ENCODE results near the gene AATF. TPM values are rescaled to one million over a fixed set of nuclear protein-coding genes. Genes with fewer than 3 reads are reported as not detected.

AATF gene
- total RNA-seq, 1 experiment from 2014 or later = 61.0 TPM

- TF ChIP-seq, protein P1, sequence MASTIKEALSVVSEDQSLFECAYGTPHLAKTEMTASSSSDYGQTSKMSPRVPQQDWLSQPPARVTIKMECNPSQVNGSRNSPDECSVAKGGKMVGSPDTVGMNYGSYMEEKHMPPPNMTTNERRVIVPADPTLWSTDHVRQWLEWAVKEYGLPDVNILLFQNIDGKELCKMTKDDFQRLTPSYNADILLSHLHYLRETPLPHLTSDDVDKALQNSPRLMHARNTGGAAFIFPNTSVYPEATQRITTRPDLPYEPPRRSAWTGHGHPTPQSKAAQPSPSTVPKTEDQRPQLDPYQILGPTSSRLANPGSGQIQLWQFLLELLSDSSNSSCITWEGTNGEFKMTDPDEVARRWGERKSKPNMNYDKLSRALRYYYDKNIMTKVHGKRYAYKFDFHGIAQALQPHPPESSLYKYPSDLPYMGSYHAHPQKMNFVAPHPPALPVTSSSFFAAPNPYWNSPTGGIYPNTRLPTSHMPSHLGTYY (CRISPR knock-in tag; IDR thresholded peaks at IDR 0.05) = no peak
- TF ChIP-seq NR2C2 (CRISPR knock-in tag; IDR thresholded peaks at IDR 0.05) (no peak), OVOL2 (CRISPR knock-in tag; IDR thresholded peaks at IDR 0.05; ENCODE audit: borderline replicate concordance) (no peak), CREM (CRISPR knock-in tag; IDR thresholded peaks at IDR 0.05) (no peak), JAZF1 (CRISPR knock-in tag; IDR thresholded peaks at IDR 0.05) (no peak)
Measured at GRCh38 chr17:36935671-36936454, 12.9 kb upstream of the AATF start (continued).

GRCh38 chr17:36936455-36937000 is 12.2 kb upstream of the AATF start:
- ChIA-PET POLR2A (no interaction called here), CTCF (interaction anchor here (1.1 to 2.4 kb wide), 6 partner anchors 8 to 436 kb away, joined by 3 to 12 read pairs (median 3); no protein-coding TSS in a partner anchor)
- TF ChIP-seq, protein P2, sequence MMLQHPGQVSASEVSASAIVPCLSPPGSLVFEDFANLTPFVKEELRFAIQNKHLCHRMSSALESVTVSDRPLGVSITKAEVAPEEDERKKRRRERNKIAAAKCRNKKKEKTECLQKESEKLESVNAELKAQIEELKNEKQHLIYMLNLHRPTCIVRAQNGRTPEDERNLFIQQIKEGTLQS (CRISPR knock-in tag; conservative IDR thresholded peaks at IDR 0.05) = no peak
- TF ChIP-seq NFYB (CRISPR knock-in tag; conservative IDR thresholded peaks at IDR 0.05; ENCODE audit: low read depth) (peak; percentile 89), ZNF671 (CRISPR knock-in tag; IDR thresholded peaks at IDR 0.05) (no peak), PREB (CRISPR knock-in tag; IDR thresholded peaks at IDR 0.05; ENCODE audit: borderline replicate concordance) (no peak), E2F1 (CRISPR knock-in tag; IDR thresholded peaks at IDR 0.05) (no peak), ZBTB43 (CRISPR knock-in tag; IDR thresholded peaks at IDR 0.05) (no peak), FOXP1 (CRISPR knock-in tag; IDR thresholded peaks at IDR 0.05; ENCODE audit: borderline replicate concordance) (0 out of 2 replicates have a peak, but pooled peaks have one; percentile 42)
- TF ChIP-seq, protein P3, sequence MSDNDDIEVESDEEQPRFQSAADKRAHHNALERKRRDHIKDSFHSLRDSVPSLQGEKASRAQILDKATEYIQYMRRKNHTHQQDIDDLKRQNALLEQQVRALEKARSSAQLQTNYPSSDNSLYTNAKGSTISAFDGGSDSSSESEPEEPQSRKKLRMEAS (CRISPR knock-in tag; IDR thresholded peaks at IDR 0.05) = no peak
- TF ChIP-seq, protein P4, sequence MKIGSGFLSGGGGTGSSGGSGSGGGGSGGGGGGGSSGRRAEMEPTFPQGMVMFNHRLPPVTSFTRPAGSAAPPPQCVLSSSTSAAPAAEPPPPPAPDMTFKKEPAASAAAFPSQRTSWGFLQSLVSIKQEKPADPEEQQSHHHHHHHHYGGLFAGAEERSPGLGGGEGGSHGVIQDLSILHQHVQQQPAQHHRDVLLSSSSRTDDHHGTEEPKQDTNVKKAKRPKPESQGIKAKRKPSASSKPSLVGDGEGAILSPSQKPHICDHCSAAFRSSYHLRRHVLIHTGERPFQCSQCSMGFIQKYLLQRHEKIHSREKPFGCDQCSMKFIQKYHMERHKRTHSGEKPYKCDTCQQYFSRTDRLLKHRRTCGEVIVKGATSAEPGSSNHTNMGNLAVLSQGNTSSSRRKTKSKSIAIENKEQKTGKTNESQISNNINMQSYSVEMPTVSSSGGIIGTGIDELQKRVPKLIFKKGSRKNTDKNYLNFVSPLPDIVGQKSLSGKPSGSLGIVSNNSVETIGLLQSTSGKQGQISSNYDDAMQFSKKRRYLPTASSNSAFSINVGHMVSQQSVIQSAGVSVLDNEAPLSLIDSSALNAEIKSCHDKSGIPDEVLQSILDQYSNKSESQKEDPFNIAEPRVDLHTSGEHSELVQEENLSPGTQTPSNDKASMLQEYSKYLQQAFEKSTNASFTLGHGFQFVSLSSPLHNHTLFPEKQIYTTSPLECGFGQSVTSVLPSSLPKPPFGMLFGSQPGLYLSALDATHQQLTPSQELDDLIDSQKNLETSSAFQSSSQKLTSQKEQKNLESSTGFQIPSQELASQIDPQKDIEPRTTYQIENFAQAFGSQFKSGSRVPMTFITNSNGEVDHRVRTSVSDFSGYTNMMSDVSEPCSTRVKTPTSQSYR (CRISPR knock-in tag; IDR thresholded peaks at IDR 0.05) = no peak
- TF ChIP-seq, protein P5, sequence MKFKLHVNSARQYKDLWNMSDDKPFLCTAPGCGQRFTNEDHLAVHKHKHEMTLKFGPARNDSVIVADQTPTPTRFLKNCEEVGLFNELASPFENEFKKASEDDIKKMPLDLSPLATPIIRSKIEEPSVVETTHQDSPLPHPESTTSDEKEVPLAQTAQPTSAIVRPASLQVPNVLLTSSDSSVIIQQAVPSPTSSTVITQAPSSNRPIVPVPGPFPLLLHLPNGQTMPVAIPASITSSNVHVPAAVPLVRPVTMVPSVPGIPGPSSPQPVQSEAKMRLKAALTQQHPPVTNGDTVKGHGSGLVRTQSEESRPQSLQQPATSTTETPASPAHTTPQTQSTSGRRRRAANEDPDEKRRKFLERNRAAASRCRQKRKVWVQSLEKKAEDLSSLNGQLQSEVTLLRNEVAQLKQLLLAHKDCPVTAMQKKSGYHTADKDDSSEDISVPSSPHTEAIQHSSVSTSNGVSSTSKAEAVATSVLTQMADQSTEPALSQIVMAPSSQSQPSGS (CRISPR knock-in tag; IDR thresholded peaks at IDR 0.05; ENCODE audit: borderline replicate concordance, low read depth) = no peak
- Mint-ChIP-seq H3K4me1 (peaks cover 79% of the 10 kb centered on the region), H3K9me3 (no peaks in the 10 kb centered on the region), H3K27me3 (ENCODE audit: low read depth) (peaks cover 99% of the 10 kb centered on the region), H3K4me3 (peak overlapping the region; percentile 78), H3K27ac (no peak overlapping the region), H3K36me3 (no peaks in the 10 kb centered on the region)
- ATAC-seq (peak; percentile 37), DNase-seq (ENCODE audit: low spot score) (peak; percentile 84)

All from WTC11 (cell line).